ENCODE data around the gene ST3GAL4.
"Not testable (repeated sequence)": the region's sequence is repeated elsewhere in the genome, so short reads cannot be mapped to it uniquely, and the experiment has no call there.

Gene ST3GAL4

GRCh38 chr11:126366064-126366822 is 10.8 kb downstream of the ST3GAL4 start:
- no peak for DNase-seq

DNA sequence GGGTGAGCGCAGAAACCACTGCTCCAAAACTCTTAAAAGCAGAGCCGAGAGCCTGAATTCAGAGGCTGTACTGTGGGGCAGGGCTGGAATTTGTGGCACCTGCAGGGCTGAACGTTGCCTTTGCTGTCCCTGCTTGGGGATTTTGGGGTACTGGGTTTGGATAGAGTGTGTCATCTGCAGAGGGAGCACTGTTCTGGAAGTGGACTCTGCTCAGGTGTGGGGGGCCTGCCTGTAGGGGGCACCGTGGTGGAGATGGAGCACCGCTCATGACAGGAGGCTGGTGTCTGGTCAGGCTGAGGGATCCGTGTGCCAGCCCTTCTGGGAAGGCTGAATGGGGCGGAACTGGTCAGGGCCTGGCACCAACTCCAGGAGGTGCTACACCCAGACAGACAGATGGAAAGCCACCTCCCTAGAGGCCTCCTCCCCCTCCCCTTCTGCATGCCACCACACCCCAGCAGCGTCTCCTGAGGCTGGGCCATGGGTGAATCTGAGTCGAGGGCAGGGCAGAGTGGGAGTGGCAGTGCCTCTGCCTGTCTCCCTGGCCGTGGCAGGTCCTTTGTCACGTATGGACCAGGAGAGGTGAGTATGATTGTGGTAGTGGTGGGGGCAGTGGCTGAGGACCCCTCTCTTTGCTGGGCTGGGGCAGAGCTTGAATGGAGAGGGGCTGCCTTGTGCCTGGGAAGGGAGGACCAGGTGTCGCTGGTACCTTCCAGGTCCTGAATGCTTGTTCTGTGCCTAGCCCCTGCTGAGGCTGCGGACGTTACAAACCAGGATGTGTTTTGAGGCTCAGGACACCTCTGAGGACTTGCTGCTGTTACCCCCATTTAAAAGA is 11.6 kb downstream of the ST3GAL4 start:
- not testable (repeated sequence) for DNase-seq

DNA sequence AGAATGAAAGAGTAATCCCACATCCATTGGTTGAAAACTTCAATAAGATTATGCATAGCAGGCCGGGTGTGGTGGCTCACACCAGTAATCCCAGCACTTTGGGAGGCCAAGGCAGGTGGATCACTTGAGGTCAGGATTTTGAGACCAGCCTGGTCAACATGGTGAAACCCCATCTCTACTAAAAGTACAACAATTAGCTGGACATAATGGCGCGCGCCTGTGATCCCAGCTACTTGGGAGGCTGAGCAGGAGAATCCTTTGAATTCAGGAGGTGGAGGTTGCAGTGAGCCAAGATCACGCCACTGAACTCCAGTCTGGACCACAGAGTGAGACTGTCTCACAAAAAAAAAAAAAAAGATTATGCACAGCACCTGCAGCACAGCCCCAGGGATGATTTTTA is 12.3 kb downstream of the ST3GAL4 start:
- not testable (repeated sequence) for DNase-seq

GRCh38 chr11:126368336-126369119 is 13.0 kb downstream of the ST3GAL4 start:
- DNase-seq: peak; percentile 14

DNA sequence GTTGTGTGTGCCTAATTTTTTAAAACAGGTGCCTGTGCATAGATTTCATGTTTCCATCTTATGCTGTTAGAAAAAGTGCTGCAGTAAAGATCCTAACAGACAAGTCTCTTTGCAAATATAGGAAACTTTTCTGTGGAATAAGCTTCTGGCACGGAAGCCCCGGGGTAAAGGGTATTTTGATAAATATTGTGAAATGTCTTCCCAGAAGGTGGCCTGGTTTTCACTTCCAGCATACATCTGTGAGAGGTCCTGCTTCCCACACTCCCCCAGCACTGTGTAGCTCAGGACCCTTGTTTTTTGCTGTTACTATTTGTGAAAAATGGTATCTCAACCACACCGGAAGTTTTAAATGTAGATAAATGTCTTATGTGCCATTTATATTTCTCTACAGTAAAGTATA is 14.5 kb downstream of the ST3GAL4 start:
- DNase-seq: no peak

GRCh38 chr11:126371595-126371994 is 16.1 kb downstream of the ST3GAL4 start:
- DNase-seq: no peak

GRCh38 chr11:126373389-126374066 is 18.0 kb downstream of the ST3GAL4 start:
- not testable (repeated sequence) for DNase-seq

DNA sequence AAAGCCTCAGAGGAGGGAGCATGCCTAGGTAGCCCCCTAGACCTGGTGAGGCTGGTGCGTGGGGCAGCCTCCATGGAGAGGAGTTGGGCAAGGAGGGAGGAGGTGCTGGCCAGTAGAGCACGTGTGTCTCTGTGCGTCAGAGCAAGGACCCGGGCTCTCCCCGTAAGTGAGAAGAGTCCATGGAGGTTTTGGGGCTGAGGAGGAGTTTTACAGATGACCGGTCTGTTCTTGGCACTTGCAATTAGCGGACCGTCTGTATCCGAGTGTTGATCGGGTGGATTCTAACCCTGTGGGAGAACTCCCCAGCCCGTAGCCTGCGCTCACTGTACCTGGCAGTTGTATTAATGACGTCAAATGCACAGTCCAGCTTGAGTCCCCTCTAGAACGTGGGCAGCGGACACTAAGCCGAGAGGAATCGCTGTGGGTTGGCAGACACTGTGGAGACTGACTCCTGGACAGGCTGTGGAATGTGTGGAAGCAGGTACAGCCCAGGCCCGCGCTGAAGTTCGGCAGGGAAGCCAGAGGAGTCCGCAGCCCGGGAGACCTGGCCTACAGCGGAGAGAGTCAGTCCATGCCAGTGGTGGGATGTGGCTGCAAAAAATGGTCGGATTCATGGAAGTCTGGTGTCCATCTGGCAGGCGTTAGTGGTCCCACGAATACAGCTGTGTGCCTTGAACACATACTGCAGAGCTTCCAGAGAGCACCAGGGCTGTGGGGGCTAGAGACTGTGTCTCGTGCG is 19.2 kb downstream of the ST3GAL4 start:
- DNase-seq: not testable (repeated sequence)

DNA sequence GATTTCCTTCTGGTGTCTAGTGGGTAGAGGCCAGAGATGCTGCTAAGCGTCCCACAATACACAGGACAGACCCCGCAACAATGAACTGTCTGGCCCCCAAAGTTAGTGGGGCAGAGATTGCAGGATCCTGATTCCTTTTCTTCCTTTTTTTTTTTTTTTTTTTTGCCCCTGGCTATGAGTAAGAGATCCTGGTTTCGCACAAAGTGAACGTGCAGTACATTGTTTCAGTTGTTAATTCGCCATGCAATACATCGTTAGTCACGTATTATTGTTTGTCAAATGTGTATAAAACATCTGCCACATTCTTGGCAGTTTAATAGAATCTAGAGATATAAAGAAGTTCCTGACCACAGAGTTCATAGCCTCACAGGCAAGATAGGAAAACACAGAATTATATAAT is 20.2 kb downstream of the ST3GAL4 start:
- no peak for DNase-seq

DNA sequence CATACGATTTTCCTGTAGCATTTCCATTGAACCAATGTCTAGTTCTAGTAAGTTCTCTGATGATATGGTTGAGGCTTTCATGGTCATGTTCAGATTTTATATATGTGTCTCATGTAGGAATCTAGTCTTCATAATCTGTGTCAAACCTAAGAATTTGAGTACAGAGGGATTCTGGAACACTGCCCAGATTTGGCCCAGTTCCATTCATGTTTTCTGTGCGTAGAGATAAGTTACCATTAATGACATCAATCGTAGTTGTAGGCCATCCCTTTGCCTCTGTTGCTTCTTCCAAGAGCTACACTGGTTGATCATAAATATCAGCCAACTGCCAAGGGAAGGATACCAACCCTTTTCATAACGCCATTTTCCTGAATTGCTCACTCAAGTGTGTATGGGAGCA is 23.3 kb downstream of the ST3GAL4 start:
- no peak for DNase-seq

GRCh38 chr11:126380909-126381308 is 25.4 kb downstream of the ST3GAL4 start:
- no peak for DNase-seq

DNA sequence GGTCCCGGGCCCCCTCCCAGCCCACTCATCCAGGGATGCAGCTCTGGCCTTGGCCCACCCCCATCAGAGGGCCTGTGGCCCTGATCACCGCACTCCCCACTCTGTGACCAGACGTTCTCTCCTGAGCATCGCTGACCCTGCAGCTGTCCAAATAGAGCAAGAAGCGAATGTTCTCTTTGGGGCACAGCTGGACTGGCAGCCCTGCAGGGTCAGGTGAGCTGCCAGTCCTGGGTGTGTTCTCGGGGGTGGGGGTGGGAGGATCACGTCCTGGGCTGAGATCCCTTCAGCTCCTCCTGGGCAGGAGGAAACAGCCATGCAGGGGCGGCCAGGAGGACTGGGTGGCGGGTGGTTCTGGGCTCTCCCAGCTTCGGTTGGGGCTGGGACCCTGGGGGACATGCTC is 26.5 kb downstream of the ST3GAL4 start:
- DNase-seq: not testable (repeated sequence)

GRCh38 chr11:126382641-126383040 is 27.2 kb downstream of the ST3GAL4 start:
- not testable (repeated sequence) for DNase-seq

DNA sequence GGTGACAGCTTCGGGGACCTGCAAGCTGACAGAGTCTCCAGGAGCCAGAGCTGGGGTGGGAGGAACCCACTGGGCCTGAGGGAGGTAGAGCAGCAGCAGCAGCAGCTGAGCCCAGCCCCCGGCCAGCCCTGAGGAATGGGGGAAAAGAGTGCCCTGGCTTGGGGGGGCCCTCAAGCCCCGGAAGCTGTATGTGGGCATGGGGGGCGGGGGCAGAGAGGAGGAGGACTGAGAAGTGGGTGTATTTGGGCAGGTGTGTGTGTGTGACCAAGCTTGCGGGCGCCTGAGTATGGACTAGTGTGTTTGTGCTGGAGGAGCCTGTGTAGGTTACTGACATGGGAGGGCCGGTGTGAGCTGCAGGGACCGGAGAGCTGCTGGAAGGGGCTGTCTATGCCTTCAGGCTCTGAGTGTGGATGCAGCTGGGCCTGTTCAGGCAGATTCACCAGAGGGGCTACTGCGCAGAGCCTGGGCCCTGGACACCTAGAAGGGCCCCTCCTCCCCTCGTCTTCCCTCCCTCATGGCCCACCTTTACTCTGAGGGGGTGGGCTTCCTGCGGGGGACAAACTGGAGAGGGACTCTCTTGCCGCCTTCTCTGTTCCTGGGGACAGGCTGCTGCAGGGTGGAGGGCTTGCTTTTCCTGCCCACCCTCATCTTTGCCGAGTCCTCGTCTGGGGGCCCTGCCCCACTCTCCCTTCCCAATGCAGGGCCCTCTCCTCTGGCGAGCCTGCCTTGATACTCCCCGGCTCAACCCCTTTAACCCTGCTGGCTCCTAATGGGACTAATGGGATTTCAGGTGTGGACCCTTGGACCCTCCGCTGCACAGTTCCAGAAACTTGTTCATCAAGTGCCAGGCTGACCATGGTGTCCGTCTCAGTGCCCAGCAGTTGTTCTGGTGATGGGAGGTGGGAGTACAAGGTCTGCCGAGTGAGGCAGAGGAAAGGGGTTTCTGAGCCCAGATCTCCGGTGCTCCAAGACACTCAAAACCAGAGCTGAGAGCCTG is 28.2 kb downstream of the ST3GAL4 start:
- DNase-seq: no peak

DNA sequence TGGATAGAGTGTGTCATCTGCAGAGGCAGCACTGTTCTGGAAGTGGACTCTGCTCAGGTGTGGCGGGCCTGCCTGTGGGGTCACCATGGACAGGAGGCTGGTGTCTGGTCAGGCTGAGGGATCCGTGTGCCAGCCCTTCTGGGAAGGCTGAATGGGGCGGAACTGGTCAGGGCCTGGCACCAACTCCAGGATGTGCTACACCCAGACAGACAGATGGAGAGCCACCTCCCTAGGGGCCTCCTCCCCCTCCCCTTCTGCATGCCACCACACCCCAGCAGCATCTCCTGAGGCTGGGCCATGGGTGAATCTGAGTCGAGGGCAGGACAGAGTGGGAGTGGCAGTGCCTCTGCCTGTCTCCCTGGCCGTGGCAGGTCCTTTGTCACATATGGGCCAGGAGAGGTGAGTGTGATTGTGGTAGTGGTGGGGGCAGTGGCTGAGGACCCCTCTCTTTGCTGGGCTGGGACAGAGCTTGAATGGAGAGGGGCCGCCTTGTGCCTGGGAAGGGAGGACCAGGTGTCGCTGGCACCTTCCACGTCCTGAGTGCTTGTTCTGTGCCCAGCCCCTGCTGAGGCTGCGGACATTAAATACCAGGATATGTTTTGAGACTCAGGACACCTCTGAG is 29.1 kb downstream of the ST3GAL4 start:
- no peak for DNase-seq

- DNase-seq: no peak
Observed at GRCh38 chr11:126385991-126386728, 30.7 kb downstream of the ST3GAL4 start.

DNA sequence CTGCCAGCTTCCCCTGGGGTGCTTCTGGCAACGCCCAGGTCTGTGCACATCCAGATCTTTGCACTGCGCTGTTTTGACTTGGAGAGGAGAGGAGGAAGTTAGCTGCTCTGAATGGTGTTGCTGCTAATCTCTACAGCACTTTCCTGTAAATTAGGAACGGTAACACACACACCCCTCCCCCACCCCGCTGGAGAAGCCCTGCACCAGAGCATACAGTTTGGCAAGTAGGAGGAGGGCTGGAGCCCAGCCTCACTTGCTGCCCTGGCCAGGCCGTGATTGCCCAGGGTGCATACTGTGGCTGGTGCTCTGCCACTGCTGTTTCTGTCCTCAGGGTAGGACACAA is 31.2 kb downstream of the ST3GAL4 start:
- not testable (repeated sequence) for DNase-seq

GRCh38 chr11:126387857-126388256 is 32.4 kb downstream of the ST3GAL4 start:
- no peak for DNase-seq

DNA sequence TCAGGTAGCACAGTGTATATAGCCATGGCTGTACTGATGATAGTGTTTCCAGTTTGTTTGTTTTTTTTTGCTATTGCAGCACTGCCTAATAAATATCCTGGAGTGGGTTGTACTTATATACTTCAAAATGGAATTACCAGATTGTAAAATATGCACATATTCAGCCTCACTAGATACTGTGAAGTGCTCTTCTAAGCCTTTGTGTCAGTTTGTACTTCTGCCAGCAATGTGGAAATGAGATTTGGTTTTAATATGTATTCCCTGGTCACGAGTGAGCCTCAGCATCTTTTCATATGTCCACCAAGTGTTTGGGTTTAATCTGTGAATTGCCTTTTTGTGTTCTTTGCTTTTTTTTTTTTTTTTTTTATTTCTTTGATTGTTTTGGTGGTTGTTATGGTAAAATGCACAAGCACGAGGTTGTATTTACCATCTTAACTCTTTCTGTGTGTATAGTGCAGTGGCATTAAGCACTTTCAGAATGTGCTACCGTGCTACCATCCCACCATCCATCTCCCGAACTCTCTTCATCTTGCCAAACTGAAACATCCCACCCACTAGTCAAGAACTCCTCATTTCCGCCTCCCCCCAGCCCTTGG is 34.9 kb downstream of the ST3GAL4 start:
- no peak for DNase-seq
